ENCODE results near the gene DZIP3.

DZIP3 gene

GRCh38 chr3:108598375-108598774 is 8.9 kb downstream of the DZIP3 start:
- Histone ChIP-seq H3F3A (ENCODE audit: insufficient read depth) (no peaks in the 10 kb centered on the region), H3K27me3 (ENCODE audit: low read length) (no peaks in the 10 kb centered on the region), H3K9me2 (replicated peaks; ENCODE audit: insufficient read depth, low read length) (no peaks in the 10 kb centered on the region), H3K27ac (ENCODE audit: low read depth, low read length) (no peak overlapping the region), H3K79me2 (ENCODE audit: insufficient read depth, low read length) (no peaks in the 10 kb centered on the region), H2AFZ (ENCODE audit: low read depth, low read length, severe bottlenecking) (no peak overlapping the region), H4K20me1 (ENCODE audit: low read depth, low read length) (no peaks in the 10 kb centered on the region), H3K9ac (ENCODE audit: low read length) (no peak overlapping the region), H3K36me3 (ENCODE audit: low read length) (peaks cover 8% of the 10 kb centered on the region; the same call in 1 of the 2 replicates), H3K9me3 (ENCODE audit: insufficient read depth, low read length) (no peaks in the 10 kb centered on the region), H3K4me3 (ENCODE audit: insufficient read depth, low read length, poor library complexity, severe bottlenecking) (no peak overlapping the region), H3K4me2 (ENCODE audit: low read depth, low read length, poor library complexity, severe bottlenecking) (no peak overlapping the region)
- TF ChIP-seq EZH2phosphoT487 (conservative IDR thresholded peaks at IDR 0.05; ENCODE audit: low read length) (no peak), CTCF (IDR thresholded peaks at IDR 0.05; ENCODE audit: insufficient read depth, low read length, poor library complexity, severe bottlenecking) (no peak)

GRCh38 chr3:108599677-108600409 is 10.3 kb downstream of the DZIP3 start:
- Histone ChIP-seq H4K20me1 (ENCODE audit: low read depth, low read length) (no peaks in the 10 kb centered on the region), H3K9me2 (replicated peaks; ENCODE audit: insufficient read depth, low read length) (no peaks in the 10 kb centered on the region), H3K4me2 (ENCODE audit: low read depth, low read length, poor library complexity, severe bottlenecking) (no peak overlapping the region), H3F3A (ENCODE audit: insufficient read depth) (no peaks in the 10 kb centered on the region), H3K36me3 (ENCODE audit: low read length) (peaks cover 6% of the 10 kb centered on the region; the same call in 1 of the 2 replicates), H3K79me2 (ENCODE audit: insufficient read depth, low read length) (no peaks in the 10 kb centered on the region), H3K9ac (ENCODE audit: low read length) (no peak overlapping the region), H3K27me3 (ENCODE audit: low read length) (no peaks in the 10 kb centered on the region), H2AFZ (ENCODE audit: low read depth, low read length, severe bottlenecking) (no peak overlapping the region), H3K27ac (ENCODE audit: low read depth, low read length) (no peak overlapping the region), H3K9me3 (ENCODE audit: insufficient read depth, low read length) (no peaks in the 10 kb centered on the region), H3K4me3 (ENCODE audit: insufficient read depth, low read length, poor library complexity, severe bottlenecking) (no peak overlapping the region)
- TF ChIP-seq CTCF (IDR thresholded peaks at IDR 0.05; ENCODE audit: insufficient read depth, low read length, poor library complexity, severe bottlenecking) (no peak), EZH2phosphoT487 (conservative IDR thresholded peaks at IDR 0.05; ENCODE audit: low read length) (no peak)

- TF ChIP-seq CTCF (IDR thresholded peaks at IDR 0.05; ENCODE audit: insufficient read depth, low read length, poor library complexity, severe bottlenecking) (no peak), EZH2phosphoT487 (conservative IDR thresholded peaks at IDR 0.05; ENCODE audit: low read length) (no peak)
- no peak overlapping the region for H3K4me3 ChIP-seq (ENCODE audit: insufficient read depth, low read length, poor library complexity, severe bottlenecking)
- peaks cover 5% of the 10 kb centered on the region; the same call in 1 of the 2 replicates for H3K36me3 ChIP-seq (ENCODE audit: low read length)
- no peaks in the 10 kb centered on the region for H3K9me2 ChIP-seq (replicated peaks; ENCODE audit: insufficient read depth, low read length)
- H3K79me2 ChIP-seq (ENCODE audit: insufficient read depth, low read length), result no peaks in the 10 kb centered on the region
- no peaks in the 10 kb centered on the region for H3F3A ChIP-seq (ENCODE audit: insufficient read depth)
- H2AFZ ChIP-seq (ENCODE audit: low read depth, low read length, severe bottlenecking), result no peak overlapping the region
- no peaks in the 10 kb centered on the region for H3K27me3 ChIP-seq (ENCODE audit: low read length)
- H3K27ac ChIP-seq (ENCODE audit: low read depth, low read length), result no peak overlapping the region
- H3K9me3 ChIP-seq (ENCODE audit: insufficient read depth, low read length), result no peaks in the 10 kb centered on the region
- H4K20me1 ChIP-seq (ENCODE audit: low read depth, low read length), result no peaks in the 10 kb centered on the region
- no peak overlapping the region for H3K4me2 ChIP-seq (ENCODE audit: low read depth, low read length, poor library complexity, severe bottlenecking)
- no peak overlapping the region for H3K9ac ChIP-seq (ENCODE audit: low read length)
These were observed 12.9 kb downstream of the DZIP3 start for GRCh38 chr3:108602249-108602934.
